ENCODE data around the gene KICS2.

Gene KICS2

DNA sequence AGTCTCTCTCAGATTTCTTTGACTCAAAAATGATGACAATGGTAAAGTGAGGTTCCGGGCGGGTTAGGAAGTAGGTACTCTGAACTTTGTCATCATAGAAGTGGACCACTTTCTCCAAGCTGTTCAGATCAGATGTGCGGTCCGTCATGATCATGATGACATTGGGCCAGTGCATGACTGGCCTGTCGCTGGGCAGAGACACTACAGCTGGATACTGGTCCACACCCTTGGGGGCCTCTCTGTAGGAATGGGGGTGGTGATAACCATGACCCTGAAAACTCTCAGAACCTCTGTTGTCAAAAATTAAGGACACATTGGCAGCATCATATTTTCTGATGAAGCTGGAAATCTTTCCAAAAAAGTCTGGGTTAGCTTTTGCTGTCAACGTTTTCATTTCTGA, 28.2 kb downstream of the KICS2 start:
- no peak overlapping the region for H3K27ac Mint-ChIP-seq
- H3K9me3 Mint-ChIP-seq: no peaks in the 10 kb centered on the region
- peaks cover 34% of the 10 kb centered on the region for H3K36me3 Mint-ChIP-seq
- ATAC-seq: no peak
- no peak overlapping the region for H3K4me3 Mint-ChIP-seq
- H3K4me1 Mint-ChIP-seq: peaks cover 8% of the 10 kb centered on the region
- DNase-seq (ENCODE audit: low spot score in 2 of 2): no peak

DNA sequence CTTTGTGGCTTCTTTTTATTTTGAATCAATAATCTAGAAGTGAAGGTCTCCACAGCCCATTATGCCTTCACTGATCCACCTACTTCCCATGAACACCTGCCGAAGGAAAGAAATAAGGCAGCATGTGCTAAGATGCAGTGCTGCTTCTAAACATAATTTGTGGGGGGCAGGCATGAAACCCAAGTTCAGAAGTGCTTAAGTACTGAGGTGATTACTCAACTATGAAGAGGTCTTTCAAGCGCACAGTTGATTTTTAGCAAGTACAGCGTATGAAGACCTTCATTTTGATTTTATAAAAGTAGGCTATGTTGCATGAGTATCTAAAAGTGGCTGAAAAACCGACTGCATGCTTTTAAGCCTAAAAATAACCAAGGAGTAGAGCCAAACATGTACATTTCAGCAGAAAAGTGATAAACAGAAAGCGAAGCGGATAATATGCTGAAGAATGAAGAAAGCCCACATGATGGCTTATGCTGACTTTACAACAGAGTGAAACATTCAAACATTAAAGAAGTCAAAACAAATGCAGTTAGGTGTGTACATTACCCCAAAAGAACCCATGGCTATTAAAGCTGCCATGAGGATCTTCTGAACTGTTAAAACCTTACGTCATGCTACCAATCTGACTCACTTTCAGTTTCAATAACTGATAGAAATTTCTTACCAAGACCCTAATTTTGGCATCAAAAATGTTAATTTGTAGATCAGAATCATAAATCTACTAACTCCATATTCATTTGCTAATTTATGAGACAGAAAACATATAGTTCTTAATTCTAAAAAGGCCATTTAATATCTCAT, 29.3 kb downstream of the KICS2 start:
- peaks cover 34% of the 10 kb centered on the region for H3K36me3 Mint-ChIP-seq
- H3K4me3 Mint-ChIP-seq: no peak overlapping the region
- no peaks in the 10 kb centered on the region for H3K9me3 Mint-ChIP-seq
- ATAC-seq (peak; percentile 64), DNase-seq (ENCODE audit: low spot score in 2 of 2) (no peak)
- no peak overlapping the region for H3K27ac Mint-ChIP-seq
- H3K4me1 Mint-ChIP-seq: peaks cover 8% of the 10 kb centered on the region

DNA sequence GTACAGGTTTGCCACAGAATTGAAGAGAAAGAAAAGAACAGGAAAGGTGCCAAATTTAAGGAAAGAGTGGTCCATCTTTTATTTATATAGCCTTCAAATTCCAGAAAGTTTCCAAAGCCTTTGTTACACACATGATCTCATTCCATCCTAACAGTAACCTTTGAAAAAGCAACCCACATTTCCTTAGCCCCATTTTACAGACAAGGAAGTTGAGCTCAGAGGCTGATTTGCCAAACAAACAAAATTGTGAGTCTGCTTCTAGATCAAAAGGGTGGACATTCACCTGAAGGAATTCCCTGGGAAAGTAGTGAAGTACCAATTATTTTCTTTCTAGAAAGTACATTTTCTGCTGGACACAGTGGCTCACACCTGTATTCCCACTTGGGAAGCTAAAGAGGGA, 32.0 kb downstream of the KICS2 start:
- Mint-ChIP-seq H3K9me3 (no peaks in the 10 kb centered on the region), H3K4me3 (no peak overlapping the region), H3K36me3 (peaks cover 34% of the 10 kb centered on the region), H3K27ac (no peak overlapping the region), H3K4me1 (peaks cover 8% of the 10 kb centered on the region)
- ATAC-seq (no peak), DNase-seq (ENCODE audit: low spot score in 2 of 2) (no peak)

DNA sequence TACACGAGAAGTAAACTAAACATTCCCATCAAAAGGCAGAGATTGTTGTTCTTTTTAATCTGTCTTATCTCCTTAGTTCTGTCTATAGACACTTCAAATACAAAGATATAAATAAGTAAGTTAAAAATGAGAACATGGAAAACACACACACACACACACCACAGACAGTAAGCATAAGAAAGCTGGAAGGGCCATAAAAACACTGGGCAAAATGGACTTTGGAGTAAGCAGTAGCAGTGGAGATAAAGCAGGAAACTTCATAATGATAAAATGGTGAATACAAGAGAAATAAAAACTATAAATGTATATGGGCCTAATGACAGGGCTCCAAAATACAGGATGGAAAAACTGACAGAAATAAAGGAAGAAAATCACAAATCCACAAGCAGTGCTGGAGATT, 32.6 kb downstream of the KICS2 start:
- peaks cover 33% of the 10 kb centered on the region for H3K36me3 Mint-ChIP-seq
- peaks cover 8% of the 10 kb centered on the region for H3K4me1 Mint-ChIP-seq
- no peak overlapping the region for H3K4me3 Mint-ChIP-seq
- ATAC-seq (no peak), DNase-seq (ENCODE audit: low spot score in 2 of 2) (no peak)
- no peaks in the 10 kb centered on the region for H3K9me3 Mint-ChIP-seq
- H3K27ac Mint-ChIP-seq: no peak overlapping the region

DNA sequence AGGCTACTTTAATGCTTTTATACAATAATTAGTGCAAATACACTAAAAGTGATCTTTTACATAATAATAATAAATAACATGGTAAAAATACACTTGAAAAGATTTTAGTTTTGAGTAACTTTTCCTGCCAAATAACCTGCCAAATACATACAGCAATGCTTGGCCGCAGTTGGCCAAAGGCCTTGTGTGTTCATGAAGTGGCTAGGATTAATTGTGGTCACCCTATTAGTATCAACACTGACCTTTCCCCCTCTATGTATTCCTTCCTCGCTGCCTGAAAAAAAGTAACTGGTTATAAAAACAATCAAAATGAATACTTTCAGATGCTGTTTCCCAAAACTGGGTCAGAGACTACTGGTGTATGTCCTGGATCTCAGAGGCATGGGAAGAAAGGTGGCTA, 34.3 kb downstream of the KICS2 start:
- ATAC-seq: no peak
- Mint-ChIP-seq H3K4me3 (no peak overlapping the region), H3K27ac (no peak overlapping the region), H3K36me3 (peaks cover 17% of the 10 kb centered on the region), H3K9me3 (no peaks in the 10 kb centered on the region), H3K4me1 (peaks cover 3% of the 10 kb centered on the region)
- no peak for DNase-seq (ENCODE audit: low spot score in 2 of 2)

DNA sequence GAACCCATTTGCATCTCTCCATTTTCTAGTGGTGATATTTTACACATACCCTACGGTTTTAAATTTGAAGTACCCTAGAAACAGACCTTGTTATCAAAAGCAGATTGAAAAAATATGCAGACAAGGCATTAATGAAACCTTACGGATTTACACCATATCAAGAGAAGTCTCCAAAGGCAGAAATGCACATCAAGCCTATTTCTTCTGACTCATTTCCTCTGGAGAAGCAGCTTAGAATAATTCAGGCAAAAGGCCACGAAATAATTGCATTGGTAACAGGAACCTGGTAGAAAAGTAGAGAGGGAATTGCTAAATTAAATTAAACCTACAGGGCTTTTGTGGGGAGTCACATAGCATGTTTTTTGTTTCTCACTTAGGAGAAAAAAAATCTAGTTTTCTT, 34.7 kb downstream of the KICS2 start:
- DNase-seq (ENCODE audit: low spot score in 2 of 2) (no peak), ATAC-seq (no peak)
- Mint-ChIP-seq H3K4me3 (no peak overlapping the region), H3K9me3 (no peaks in the 10 kb centered on the region), H3K36me3 (peaks cover 12% of the 10 kb centered on the region), H3K4me1 (no peaks in the 10 kb centered on the region), H3K27ac (no peak overlapping the region)

DNA sequence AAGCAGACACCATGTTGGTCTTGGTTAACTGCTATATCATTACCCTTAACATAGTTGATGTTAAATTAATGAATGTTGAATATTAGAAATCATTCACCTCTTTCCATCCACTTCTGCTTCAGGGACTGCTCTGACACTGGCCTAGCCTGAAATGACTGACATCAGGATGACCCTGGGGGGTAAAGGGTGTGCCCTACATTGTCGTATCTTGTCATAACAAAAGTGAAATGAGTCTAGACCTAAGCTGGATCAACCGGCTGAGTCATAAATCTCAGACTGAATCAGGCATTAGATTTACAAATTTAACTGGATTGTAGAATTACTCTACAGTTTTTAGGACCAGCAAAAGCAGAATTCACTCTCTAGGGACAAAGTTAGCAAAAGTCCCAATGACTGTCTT, 35.3 kb downstream of the KICS2 start:
- H3K27ac Mint-ChIP-seq: no peak overlapping the region
- DNase-seq (ENCODE audit: low spot score in 2 of 2) (no peak), ATAC-seq (peak; percentile 100)
- H3K36me3 Mint-ChIP-seq: peaks cover 6% of the 10 kb centered on the region
- H3K4me1 Mint-ChIP-seq: no peaks in the 10 kb centered on the region
- H3K9me3 Mint-ChIP-seq: no peaks in the 10 kb centered on the region
- no peak overlapping the region for H3K4me3 Mint-ChIP-seq

DNA sequence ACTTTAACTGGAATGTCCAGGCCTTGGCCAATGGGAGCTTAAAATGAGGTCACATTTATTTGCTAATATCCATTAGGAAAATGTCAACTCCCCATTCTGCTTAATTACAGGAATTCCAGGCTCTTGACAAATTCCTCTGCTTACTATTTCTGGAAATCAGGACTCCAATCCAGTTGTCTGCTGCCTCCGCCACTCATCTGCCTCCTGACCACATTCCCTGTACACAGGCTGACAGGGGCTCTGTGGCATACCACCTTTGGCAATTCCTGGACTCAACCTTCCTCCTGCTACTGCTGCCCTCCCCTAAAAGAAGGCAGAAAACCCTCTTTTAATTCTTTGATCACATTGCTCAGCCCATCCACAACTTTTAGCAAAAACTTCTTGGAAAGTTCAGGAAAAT, 37.9 kb downstream of the KICS2 start:
- Mint-ChIP-seq H3K4me3 (no peak overlapping the region), H3K27ac (no peak overlapping the region), H3K4me1 (no peaks in the 10 kb centered on the region), H3K9me3 (no peaks in the 10 kb centered on the region), H3K36me3 (no peaks in the 10 kb centered on the region)
- no peak for ATAC-seq
- no peak for DNase-seq (ENCODE audit: low spot score in 2 of 2)

DNA sequence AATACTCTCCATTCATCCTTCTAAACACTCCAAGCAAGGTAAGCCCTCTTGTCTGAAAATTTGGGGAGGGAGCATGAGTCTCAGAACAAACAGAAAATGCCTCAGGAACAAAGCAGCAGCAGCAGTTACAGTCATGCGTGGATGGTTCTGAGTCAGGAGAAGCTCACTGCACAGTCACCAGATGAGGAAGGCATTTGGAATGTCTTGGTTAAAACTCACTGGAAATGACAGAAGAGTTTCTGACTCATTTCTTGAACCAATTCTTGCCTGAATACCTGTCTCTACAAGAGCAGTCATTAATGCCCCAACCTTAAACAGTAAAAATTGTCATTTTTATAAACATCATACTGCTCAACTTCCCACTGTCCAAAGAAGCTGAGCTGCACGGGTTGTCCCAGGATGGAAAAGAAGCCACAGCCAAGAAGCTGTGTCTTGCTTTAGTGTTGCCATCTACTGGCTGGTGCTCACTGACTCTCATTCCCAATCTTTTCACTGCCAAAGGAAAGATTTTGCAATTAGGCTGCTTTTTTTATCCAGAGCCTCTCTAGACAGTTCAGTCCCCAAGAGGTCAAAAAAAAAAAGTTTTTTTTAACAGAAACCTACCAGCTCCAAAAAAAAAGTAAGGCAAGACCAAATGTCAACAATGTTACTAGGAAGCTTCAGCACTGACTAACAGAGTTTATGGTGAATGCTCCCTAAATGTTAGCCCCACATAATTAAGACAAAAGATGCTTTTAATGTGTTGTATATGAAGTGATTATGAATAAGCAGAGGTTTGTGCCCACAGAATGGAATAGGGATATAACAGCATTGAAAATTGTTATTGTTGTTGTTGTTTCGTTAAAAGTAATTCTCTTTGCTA, 40.4 kb downstream of the KICS2 start:
- H3K4me3 Mint-ChIP-seq: no peak overlapping the region
- H3K36me3 Mint-ChIP-seq: no peaks in the 10 kb centered on the region
- no peak overlapping the region for H3K27ac Mint-ChIP-seq
- peak; percentile 80 for ATAC-seq
- no peaks in the 10 kb centered on the region for H3K4me1 Mint-ChIP-seq
- H3K9me3 Mint-ChIP-seq: no peaks in the 10 kb centered on the region
- DNase-seq (ENCODE audit: low spot score in 2 of 2): no peak

DNA sequence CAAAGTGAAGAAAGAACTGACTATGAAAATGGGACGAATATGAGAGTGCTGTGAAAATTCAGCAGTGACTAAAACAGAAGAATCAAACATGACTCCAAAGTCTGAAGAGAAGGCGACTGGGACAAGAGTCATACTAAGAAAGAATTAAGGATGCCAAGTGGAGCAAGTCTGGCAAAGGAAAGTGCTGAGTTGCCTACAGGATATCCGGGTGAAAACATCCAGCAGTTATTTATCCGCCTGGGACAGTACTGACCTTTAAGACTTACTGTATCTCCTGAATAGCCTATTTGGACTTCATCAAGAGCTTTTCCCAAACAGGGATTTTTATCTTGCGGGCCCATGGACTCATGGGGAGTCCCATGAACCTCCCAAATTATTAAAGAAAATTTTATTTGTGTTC, 41.1 kb downstream of the KICS2 start:
- ATAC-seq (no peak), DNase-seq (ENCODE audit: low spot score in 2 of 2) (no peak)
- Mint-ChIP-seq H3K4me1 (no peaks in the 10 kb centered on the region), H3K27ac (no peak overlapping the region), H3K9me3 (no peaks in the 10 kb centered on the region), H3K4me3 (no peak overlapping the region), H3K36me3 (no peaks in the 10 kb centered on the region)

DNA sequence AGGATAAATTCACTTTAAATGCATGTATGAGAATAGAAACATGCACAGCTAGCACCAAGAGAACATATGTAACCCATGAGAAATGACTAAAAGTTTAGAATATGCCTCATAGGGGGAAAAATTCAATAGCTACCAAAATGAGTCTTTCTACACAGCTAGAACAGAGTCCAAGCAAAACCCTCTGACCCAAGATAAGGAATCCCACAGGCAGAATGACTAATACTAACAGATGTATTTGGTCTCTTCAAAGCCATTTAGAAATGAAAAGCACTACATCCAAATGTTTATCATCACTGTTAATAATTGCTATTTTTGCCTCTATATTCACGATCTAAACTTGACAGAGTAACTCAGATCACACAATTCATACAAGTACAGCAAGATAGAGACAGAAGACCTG, 44.0 kb downstream of the KICS2 start:
- H3K36me3 Mint-ChIP-seq: no peaks in the 10 kb centered on the region
- no peaks in the 10 kb centered on the region for H3K4me1 Mint-ChIP-seq
- DNase-seq (ENCODE audit: low spot score in 2 of 2): no peak
- ATAC-seq: peak; percentile 69
- no peak overlapping the region for H3K4me3 Mint-ChIP-seq
- H3K9me3 Mint-ChIP-seq: no peaks in the 10 kb centered on the region
- no peak overlapping the region for H3K27ac Mint-ChIP-seq

DNA sequence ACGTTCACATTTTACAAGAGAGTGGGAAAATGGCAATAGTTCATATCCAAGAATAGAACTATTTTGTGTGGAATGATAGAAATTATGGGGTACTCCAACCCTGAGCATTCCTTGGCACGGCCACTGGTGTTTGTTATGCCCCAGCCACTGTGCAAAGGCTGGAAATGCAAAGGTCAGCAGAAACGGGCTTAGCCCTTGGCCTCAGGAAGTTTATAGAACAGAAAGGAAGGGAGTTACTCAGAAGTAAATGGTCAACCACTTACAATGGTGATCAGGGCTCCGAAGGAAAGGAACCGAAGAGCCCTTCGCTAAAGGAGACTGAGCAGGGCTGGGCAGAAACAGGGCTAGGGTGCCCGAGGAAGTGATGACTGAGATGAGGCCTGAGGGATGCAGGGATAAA, 45.1 kb downstream of the KICS2 start:
- ATAC-seq (no peak), DNase-seq (ENCODE audit: low spot score in 2 of 2) (no peak)
- H3K9me3 Mint-ChIP-seq: no peaks in the 10 kb centered on the region
- H3K27ac Mint-ChIP-seq: no peak overlapping the region
- H3K4me1 Mint-ChIP-seq: no peaks in the 10 kb centered on the region
- no peak overlapping the region for H3K4me3 Mint-ChIP-seq
- H3K36me3 Mint-ChIP-seq: no peaks in the 10 kb centered on the region

DNA sequence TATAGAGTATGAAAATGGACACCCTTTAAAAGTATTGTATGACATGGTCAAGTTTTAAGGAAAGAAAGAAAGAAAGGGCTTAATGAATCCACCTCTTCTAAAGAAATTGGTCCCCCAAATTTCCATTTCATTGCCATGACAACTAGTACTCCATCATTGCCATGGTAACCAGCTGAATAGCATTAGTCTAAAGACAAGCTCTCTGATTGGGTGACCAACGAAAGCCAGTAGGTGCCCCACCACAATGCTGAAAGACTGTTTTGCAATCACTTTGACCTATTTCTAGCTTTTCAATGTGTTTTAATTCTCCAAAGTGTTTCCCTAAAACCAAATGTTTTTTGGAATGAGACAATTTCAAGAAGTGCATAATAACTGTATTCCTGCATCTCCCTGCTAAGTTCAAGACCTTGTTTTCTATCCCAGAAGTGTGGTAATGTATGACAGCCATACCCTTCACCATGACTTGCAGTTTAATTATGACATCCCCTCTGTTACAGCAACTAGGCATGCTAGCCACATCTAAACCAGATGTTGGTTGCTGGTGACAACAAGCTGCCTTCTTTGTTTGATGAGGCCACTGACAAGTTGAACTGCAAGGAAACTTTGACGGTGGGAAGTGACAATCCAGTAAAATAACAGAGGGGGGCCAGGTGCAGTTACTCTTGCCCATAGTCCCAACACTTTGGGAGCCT, 46.7 kb downstream of the KICS2 start:
- no peaks in the 10 kb centered on the region for H3K4me1 Mint-ChIP-seq
- no peaks in the 10 kb centered on the region for H3K36me3 Mint-ChIP-seq
- DNase-seq (ENCODE audit: low spot score in 2 of 2) (no peak), ATAC-seq (no peak)
- no peaks in the 10 kb centered on the region for H3K9me3 Mint-ChIP-seq
- no peak overlapping the region for H3K4me3 Mint-ChIP-seq
- H3K27ac Mint-ChIP-seq: no peak overlapping the region

DNA sequence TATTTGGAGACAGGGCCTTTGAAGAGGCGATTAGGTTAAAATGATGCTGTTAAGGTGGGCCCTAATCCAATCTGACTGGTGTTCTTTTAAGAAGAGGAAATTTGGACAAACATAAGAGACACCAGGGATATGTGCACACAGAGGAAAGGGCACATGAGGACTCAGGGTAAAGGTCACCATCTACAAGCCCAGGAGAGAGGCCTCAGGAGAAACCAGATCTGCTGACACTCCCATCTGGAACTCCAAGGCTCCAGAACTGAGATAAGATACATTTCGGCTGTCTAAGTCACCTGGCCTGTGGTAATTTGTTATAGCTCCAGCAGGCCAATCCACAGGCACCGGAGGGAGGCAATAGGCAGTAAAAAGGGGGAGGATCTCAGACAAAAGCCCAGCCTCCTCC, 48.6 kb downstream of the KICS2 start:
- H3K4me1 Mint-ChIP-seq: no peaks in the 10 kb centered on the region
- DNase-seq (ENCODE audit: low spot score in 2 of 2) (no peak), ATAC-seq (no peak)
- H3K27ac Mint-ChIP-seq: no peak overlapping the region
- H3K4me3 Mint-ChIP-seq: no peak overlapping the region
- no peaks in the 10 kb centered on the region for H3K9me3 Mint-ChIP-seq
- no peaks in the 10 kb centered on the region for H3K36me3 Mint-ChIP-seq

Measured in stimulated activated effector memory CD8-positive, alpha-beta T cell treated with anti-CD3 and anti-CD28 coated beads, Interleukin-12 subunit alpha, Interleukin-12 subunit beta, amount 100 ng/mL, for 72 hours (primary cell).